Measurements from ENCODE around the gene MICU1. TPM values are rescaled to one million over a fixed set of nuclear protein-coding genes. Genes with fewer than 3 reads are reported as not detected.

The MICU1 gene
- total RNA-seq, 1 donor from 2014 or later, result 79.8 TPM

DNA sequence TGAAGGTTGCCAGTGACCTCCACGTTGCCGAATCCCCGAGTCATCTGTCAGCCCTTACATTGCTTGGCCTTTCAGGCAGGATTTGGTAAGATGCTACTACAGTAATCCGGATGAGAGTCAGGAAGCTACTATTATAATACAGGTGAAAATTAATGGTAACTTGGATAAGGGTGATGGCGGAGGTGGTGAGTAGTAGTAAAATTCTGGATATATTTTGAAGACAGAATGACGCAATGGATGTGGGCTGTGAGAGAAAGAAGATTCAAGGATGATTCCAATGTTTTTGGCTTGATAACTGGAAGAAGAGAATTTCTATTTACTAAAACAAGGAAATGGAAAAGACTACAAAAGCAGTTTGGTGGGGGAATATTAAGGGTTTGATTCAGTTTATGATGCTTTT is 269.8 kb downstream of the MICU1 start:
- H3K9me3 Mint-ChIP-seq, result no peaks in the 10 kb centered on the region
- Histone ChIP-seq H3K9ac (no peak overlapping the region), H3K4me2 (no peak overlapping the region), H3K79me2 (ENCODE audit: low read depth) (peaks cover 31% of the 10 kb centered on the region), H3K27ac (no peak overlapping the region), H3K27me3 (no peaks in the 10 kb centered on the region), H4K20me1 (ENCODE audit: low read depth) (no peaks in the 10 kb centered on the region), H3K36me3 (no peaks in the 10 kb centered on the region), H3F3A (ENCODE audit: low read depth) (peaks cover 18% of the 10 kb centered on the region), H2AFZ (replicated peaks) (no peak overlapping the region), H3K4me3 (no peak overlapping the region), H3K4me1 (peaks cover 9% of the 10 kb centered on the region), H3K9me3 (ENCODE audit: low read depth) (no peaks in the 10 kb centered on the region)
- H3K27me3 Mint-ChIP-seq (ENCODE audit: insufficient read depth, low read depth), result peaks cover 6% of the 10 kb centered on the region
- H3K36me3 Mint-ChIP-seq, result no peaks in the 10 kb centered on the region
- peaks cover 23% of the 10 kb centered on the region for H3K4me1 Mint-ChIP-seq
- no peak overlapping the region for H3K27ac Mint-ChIP-seq
- DNase-seq (ENCODE audit: low spot score), result no peak
- peak overlapping the region; percentile 64 for H3K4me3 Mint-ChIP-seq
- TF ChIP-seq, protein P1, sequence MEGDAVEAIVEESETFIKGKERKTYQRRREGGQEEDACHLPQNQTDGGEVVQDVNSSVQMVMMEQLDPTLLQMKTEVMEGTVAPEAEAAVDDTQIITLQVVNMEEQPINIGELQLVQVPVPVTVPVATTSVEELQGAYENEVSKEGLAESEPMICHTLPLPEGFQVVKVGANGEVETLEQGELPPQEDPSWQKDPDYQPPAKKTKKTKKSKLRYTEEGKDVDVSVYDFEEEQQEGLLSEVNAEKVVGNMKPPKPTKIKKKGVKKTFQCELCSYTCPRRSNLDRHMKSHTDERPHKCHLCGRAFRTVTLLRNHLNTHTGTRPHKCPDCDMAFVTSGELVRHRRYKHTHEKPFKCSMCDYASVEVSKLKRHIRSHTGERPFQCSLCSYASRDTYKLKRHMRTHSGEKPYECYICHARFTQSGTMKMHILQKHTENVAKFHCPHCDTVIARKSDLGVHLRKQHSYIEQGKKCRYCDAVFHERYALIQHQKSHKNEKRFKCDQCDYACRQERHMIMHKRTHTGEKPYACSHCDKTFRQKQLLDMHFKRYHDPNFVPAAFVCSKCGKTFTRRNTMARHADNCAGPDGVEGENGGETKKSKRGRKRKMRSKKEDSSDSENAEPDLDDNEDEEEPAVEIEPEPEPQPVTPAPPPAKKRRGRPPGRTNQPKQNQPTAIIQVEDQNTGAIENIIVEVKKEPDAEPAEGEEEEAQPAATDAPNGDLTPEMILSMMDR (IDR thresholded peaks at IDR 0.05), result no peak
- no peak for TF ChIP-seq EZH2phosphoT487 (IDR thresholded peaks at IDR 0.05)
- no peak for TF ChIP-seq EZH2 (IDR thresholded peaks at IDR 0.05)

DNA sequence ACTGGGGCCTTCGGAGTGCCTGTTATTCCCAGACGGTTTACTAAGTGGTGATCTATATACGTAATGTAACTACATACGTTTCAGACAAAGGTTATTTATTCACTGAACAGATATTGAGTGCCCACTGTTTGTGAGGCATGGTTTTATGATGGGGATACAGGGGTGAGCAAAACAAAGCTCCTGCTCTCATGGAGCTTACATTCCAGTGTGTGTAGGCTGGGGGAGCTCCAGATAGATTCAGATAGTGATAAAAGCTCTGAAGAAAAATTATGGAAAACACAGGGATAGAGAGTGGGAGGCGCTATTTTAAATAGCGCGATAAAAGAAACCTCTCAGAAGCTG is 270.7 kb downstream of the MICU1 start:
- Mint-ChIP-seq H3K36me3 (no peaks in the 10 kb centered on the region), H3K27ac (peak overlapping the region; percentile 72), H3K4me3 (peak overlapping the region; percentile 95), H3K9me3 (no peaks in the 10 kb centered on the region), H3K27me3 (ENCODE audit: insufficient read depth, low read depth) (peaks cover 6% of the 10 kb centered on the region), H3K4me1 (peaks cover 23% of the 10 kb centered on the region)
- Histone ChIP-seq H3K4me2 (peak overlapping the region; percentile 91), H3K79me2 (ENCODE audit: low read depth) (peaks cover 35% of the 10 kb centered on the region), H3K9ac (no peak overlapping the region), H3K36me3 (no peaks in the 10 kb centered on the region), H3K9me3 (ENCODE audit: low read depth) (no peaks in the 10 kb centered on the region), H2AFZ (replicated peaks) (peak overlapping the region; percentile 94), H3K4me1 (peaks cover 9% of the 10 kb centered on the region), H3K27me3 (no peaks in the 10 kb centered on the region), H3K27ac (no peak overlapping the region), H4K20me1 (ENCODE audit: low read depth) (no peaks in the 10 kb centered on the region), H3F3A (ENCODE audit: low read depth) (peaks cover 18% of the 10 kb centered on the region), H3K4me3 (peak overlapping the region; percentile 91)
- TF ChIP-seq EZH2phosphoT487 (IDR thresholded peaks at IDR 0.05), result no peak
- DNase-seq (ENCODE audit: low spot score), result no peak

DNA sequence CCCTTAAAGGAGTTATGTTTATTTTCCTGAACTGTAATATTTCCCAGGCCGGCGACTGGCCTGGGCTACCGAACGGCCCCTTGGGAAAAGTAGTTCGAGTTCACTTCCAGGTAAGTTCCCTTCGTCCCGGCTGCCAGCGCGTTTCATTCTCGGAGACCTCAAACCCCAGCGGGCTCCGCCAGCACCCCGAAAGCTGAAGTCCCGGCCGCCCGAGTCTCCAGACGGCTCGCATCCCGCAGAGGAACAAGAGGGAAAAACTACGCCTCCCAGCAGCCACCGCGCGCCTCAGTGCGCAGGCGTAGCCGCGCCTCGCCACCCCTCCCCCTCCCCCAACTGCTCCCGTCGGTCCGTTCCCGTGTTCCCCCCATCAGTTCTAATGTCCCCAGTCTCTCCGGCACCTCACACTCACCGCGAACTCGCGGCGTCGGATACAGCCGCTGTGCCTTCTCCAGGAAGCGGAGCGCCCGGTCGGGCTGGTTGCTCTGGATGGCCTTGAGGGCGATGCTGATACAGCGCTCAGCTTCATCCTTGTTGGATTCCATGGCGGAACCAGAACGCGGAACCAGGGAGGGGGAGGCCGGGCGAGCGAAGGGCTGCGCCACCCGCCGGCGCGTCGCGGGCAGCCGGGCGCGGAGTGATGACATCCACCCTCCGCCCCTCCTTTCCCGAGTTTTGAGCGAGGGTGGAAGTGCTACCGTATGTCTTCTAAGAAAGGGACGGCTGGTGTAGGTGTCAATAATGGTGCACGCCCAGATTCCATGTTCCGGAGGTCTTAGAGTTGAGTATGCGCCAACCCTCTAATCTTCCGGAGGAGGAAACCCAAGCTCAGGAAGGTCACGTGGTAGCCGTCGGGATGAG is 271.3 kb downstream of the MICU1 start, which contains the start of gene DNAJB12:
Gene DNAJB12 (minus strand): TSS at position 564 of the 858 bp plus-strand sequence. CDS start 22 bp downstream, at position 542.
- Histone ChIP-seq H3F3A (ENCODE audit: low read depth) (peaks cover 18% of the 10 kb centered on the region), H3K79me2 (ENCODE audit: low read depth) (peaks cover 39% of the 10 kb centered on the region), H3K4me1 (peaks cover 9% of the 10 kb centered on the region), H3K4me3 (peak within 1 kb of the TSS; percentile 91), H3K27me3 (no peaks in the 10 kb centered on the region), H3K27ac (peak within 1 kb of the TSS; percentile 98), H3K9ac (peak within 1 kb of the TSS; percentile 96), H4K20me1 (ENCODE audit: low read depth) (no peaks in the 10 kb centered on the region), H3K4me2 (peak within 1 kb of the TSS; percentile 91), H2AFZ (replicated peaks) (peak within 1 kb of the TSS; percentile 94), H3K9me3 (ENCODE audit: low read depth) (no peaks in the 10 kb centered on the region), H3K36me3 (no peaks in the 10 kb centered on the region)
- peak; percentile 40 for TF ChIP-seq EZH2 (IDR thresholded peaks at IDR 0.05)
- TF ChIP-seq EZH2phosphoT487 (IDR thresholded peaks at IDR 0.05), result no peak
- TF ChIP-seq, protein P1 (IDR thresholded peaks at IDR 0.05), result peak; percentile 17
- Mint-ChIP-seq H3K36me3 (no peaks in the 10 kb centered on the region), H3K9me3 (no peaks in the 10 kb centered on the region), H3K4me3 (peak within 1 kb of the TSS; percentile 95), H3K4me1 (peaks cover 23% of the 10 kb centered on the region), H3K27ac (peak within 1 kb of the TSS; percentile 97), H3K27me3 (ENCODE audit: insufficient read depth, low read depth) (peaks cover 8% of the 10 kb centered on the region)
- peak; percentile 95 for DNase-seq (ENCODE audit: low spot score)

DNA sequence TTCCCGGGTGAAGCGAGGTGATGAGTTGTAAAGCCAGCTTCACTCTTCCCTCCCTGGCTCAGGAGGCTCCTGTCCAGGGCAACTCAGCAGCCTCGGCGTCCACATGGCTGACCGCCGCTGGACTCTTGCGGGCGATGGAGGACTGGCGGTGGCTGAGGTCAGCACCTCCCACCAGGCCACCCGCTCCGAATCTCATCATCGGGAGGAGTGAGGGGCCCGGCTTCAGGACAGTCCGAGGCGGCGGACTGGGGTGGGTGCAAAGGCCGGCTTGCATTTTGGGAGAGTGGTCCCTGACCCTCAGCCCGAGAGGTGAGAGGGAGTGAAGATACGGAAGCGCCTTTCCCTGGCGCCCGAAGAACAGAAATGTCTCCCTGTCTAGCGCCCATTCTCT is 271.9 kb downstream of the MICU1 start:
- no peaks in the 10 kb centered on the region for H3K9me3 ChIP-seq (ENCODE audit: low read depth)
- H3K4me1 Mint-ChIP-seq, result peaks cover 23% of the 10 kb centered on the region
- no peaks in the 10 kb centered on the region for H4K20me1 ChIP-seq (ENCODE audit: low read depth)
- no peaks in the 10 kb centered on the region for H3K36me3 Mint-ChIP-seq
- H3K4me1 ChIP-seq, result peaks cover 9% of the 10 kb centered on the region
- peak overlapping the region; percentile 98 for H3K27ac ChIP-seq
- peaks cover 8% of the 10 kb centered on the region for H3K27me3 Mint-ChIP-seq (ENCODE audit: insufficient read depth, low read depth)
- H2AFZ ChIP-seq (replicated peaks), result peak overlapping the region; percentile 21
- peak; percentile 64 for DNase-seq (ENCODE audit: low spot score)
- no peaks in the 10 kb centered on the region for H3K9me3 Mint-ChIP-seq
- no peaks in the 10 kb centered on the region for H3K27me3 ChIP-seq
- no peak for TF ChIP-seq EZH2 (IDR thresholded peaks at IDR 0.05)
- H3K4me2 ChIP-seq, result peak overlapping the region; percentile 91
- H3K9ac ChIP-seq, result peak overlapping the region; percentile 96
- peaks cover 40% of the 10 kb centered on the region for H3K79me2 ChIP-seq (ENCODE audit: low read depth)
- H3F3A ChIP-seq (ENCODE audit: low read depth), result peaks cover 18% of the 10 kb centered on the region
- peak overlapping the region; percentile 95 for H3K4me3 Mint-ChIP-seq
- H3K4me3 ChIP-seq, result peak overlapping the region; percentile 91
- no peaks in the 10 kb centered on the region for H3K36me3 ChIP-seq
- peak overlapping the region; percentile 97 for H3K27ac Mint-ChIP-seq

All from neural progenitor cell (in vitro differentiated cells).